Activated CD4-positive, alpha-beta T cell treated with anti-CD3 and anti-CD28 coated beads, Interleukin-10, Interleukin-2, amounts not matched to agents 100 ng/mL and 50 ng/mL, durations not matched to agents 16 hours and 8 hours (primary cell): Measurements from ENCODE around the gene SIDT1.

ENCODE experiments used
- DNase-seq: peaks from one replicate; pipeline ENCODE4 v3.0.0-alpha.2; 2020

Gene SIDT1

DNA sequence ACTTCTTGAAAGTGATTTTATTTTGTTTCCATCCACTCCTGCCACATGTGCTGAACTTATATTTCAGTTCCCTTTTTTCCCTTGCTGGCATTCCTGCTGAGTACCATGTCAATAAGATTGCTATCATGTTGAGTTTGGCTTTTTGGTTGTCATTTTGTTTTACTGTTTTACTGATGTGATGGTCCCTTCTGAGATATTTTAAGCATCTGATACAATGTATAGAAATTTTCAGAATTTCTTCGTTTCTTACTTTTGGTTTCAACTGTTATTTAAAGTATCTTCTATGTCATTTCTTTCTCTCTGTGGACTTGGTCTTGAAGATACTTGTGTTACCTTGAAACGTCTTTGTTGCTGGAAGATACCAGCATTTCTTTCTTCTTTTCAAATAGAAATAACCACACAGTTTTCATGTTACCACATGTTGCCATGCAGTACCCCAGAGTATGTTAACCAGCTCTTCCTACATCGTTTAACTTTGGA, 14.1 kb downstream of the SIDT1 start:
- DNase-seq = no peak

GRCh38 chr3:113548501-113548900, 16.1 kb downstream of the SIDT1 start:
- DNase-seq = no peak

- no peak for DNase-seq
These were observed 19.5 kb downstream of the SIDT1 start for GRCh38 chr3:113551820-113552219.

DNA sequence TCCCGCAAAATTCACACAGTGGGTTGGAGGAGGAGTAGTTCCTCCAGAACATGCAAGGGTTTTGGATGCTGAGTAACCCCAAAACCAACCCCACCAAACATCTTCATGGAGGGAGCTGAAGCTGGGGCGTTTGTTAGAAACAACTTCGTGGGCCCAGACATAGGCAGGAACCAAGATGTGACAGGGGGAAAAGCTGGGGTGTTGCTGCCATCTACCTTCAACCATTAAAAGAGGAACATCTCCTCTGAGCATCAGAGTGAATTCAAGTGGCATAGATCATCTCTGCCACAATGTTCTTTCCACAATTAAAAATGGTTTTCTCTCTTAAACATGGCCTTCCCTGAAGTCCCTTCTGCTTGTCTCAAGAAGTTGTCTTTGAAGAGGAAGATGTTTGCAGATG, 20.5 kb downstream of the SIDT1 start:
- DNase-seq = no peak

DNA sequence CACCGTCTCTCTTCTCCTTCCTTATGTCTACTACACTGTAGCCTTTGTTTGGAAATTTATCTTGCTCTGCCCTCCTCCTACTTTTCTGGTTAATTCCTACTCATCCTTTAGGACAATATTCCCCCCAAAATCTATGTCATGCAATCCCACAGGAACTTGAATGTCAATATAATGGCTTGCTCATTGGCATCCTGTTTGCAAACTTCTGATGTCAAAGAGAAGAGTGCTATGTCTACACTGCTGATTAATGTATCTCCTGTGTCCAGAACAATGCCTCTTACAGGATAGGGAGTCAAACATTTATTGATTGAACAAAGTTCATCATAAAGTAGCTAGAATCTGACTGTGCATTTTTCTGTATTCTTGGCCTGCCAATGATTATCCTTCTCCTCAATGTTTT, 22.8 kb downstream of the SIDT1 start:
- no peak for DNase-seq

DNA sequence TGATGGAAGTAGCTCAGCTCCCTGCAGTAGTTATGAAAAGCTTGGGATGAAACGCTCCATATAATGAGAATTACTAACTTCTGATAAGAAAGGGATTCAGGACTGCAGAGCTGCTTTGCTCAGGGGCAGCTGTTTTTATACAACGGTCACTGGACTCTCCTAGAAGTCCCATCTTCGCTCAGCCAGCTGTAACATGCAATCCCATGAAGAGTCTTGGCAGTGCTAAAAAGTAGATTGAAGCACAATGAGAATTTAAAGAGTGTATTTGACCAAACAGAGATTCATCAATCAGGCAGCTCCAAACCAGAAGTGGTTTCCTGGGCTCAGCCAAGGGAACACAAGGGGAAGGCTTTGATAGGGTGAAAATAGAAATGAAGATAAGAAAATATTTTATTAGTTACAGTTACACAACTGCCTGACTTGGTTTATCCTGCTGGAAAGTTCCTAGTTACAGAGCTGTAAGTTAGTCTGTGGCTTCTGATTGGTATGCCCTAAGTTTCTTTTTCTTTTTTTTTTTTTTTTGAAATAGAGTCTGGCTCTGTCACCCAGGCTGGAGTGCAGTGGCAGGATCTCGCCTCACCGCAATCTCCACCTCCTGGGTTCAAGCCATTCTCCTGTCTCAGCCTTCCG, 24.1 kb downstream of the SIDT1 start:
- DNase-seq = no peak

- DNase-seq = no peak
These were observed 24.6 kb downstream of the SIDT1 start for GRCh38 chr3:113556946-113557335.

- DNase-seq = no peak
These were observed 25.0 kb downstream of the SIDT1 start for GRCh38 chr3:113557374-113557773.

DNA sequence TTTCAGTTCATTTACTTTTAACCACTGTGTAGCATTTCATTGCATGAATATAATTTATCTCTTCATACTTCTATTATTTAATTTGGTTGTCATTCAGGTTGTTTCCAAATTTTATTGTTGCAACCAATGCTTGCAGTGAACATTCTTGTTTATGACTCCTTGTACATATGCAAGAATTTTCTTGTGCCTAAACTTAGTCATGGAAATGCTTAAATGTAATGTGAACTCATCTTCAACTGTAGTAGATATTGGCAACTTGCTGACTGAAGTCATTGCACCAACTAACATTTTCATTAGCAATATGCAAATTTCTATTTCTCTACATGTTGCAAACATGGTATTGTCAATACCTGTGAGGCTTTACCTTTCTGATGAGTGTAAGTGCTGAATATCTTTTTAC, 26.7 kb downstream of the SIDT1 start:
- DNase-seq = no peak

GRCh38 chr3:113560271-113560670, 27.9 kb downstream of the SIDT1 start:
- DNase-seq = no peak

DNA sequence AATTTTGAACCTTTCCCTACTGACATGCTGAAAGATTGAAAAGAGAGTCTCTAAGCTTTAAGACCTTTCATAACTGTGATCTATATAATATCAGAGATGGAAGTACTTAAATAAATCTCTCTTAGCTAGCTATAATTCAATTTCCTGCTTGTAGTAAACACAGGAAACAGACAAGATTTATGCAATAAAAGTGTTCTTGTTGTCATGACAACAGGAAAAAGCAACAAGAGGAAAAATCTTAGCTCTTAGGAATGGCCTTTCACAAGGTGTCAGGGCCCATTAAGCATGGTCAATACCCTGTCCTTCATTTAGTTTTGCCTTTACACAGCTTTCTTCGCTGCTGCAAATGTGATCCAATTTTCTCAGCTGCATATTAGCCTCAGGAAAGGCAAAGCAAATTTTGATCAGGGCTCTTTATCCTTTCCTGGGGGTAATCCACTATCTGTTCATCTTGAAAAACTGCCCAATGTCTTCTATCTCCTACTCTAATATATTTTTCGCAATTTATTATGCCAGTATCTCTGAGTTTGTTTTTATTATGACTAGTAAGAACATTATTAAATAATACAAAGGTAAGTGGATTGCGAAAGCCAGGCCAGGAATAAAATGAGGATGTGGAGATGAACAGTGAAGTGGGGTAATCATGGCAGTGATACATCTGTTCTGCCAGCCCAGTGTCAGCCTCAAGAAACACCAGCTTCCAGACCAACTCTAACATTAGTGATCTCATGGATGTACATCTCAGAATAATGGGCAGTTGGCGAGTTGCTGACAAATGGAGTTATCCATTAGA, 28.7 kb downstream of the SIDT1 start:
- no peak for DNase-seq

DNA sequence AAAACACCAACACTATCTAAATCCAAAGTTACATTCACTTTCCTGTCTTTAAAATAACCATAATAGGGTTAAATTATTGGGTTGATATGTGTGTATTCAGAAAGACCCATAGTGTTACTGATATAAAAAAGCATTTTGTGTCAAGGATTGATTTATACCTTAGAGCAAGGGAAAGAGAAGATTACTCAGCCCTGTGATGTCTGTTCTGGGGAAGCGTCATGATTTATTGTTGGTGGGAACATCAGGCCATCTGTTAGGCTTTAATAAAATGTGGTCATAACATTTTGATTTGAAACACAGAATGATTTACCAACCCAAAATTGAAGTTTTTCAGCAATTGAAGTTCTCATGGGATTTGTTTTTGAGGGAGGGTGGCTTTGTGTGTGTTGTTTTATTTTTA, 33.2 kb downstream of the SIDT1 start:
- no peak for DNase-seq

DNA sequence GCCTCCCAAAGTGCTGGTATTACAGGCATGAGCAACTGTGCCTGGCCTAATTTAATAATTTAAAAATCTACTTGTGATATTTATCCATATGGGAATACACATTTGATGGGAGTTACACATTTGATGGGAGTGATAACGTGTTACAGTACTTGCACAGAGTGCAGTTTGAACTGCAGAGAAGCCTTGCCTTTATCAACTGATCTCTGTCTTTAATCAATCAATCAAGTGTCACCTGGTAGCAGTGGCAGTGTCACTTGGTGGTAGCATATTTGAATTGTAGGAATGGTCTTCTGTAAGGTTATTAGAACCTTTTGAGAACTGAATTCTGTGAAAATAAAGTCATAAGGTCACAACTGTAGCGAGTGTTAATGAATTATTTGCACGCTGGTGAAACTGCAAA, 37.8 kb downstream of the SIDT1 start:
- DNase-seq = no peak

GRCh38 chr3:113571360-113571759, 39.0 kb downstream of the SIDT1 start:
- DNase-seq = no peak

DNA sequence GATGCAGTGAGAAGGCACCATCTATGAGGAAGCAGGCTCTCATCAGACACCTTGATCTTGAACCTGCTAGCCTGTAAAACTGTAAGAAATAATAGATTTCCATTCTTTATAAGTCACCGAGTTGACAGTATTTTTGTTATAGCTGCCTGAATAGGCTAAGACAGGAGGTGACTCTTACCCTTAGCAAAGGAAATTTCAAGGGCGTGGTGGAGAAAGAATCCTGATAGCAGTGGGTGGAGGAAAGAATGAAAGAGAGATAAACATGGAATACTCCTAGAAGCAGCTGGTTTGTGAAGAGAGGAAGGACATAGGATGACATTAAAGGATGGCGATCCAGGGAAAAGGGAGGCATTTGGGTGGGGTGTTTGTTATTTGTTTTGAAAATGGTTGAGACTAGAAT, 41.4 kb downstream of the SIDT1 start:
- no peak for DNase-seq

DNA sequence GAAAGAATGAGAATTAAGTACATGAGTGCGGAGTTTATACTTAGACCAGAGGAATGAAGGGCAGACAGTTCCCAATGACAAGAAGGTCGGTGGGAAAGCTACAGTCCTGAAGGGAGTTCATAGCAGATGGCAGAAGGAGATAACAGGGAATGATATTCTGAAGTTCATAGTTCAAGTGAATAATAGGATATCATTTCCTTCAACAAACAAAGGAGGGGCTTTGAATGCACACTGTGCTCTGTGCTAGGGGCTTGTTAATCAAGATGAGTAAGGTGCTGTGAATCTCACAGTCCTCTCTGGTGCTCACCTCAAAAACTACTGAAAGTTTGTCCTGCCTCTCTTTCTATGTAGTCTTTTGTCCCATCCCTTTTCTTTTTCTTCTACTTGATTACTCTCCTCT, 41.9 kb downstream of the SIDT1 start:
- no peak for DNase-seq

- DNase-seq = no peak
These were observed 42.9 kb downstream of the SIDT1 start for GRCh38 chr3:113575206-113575605.

DNA sequence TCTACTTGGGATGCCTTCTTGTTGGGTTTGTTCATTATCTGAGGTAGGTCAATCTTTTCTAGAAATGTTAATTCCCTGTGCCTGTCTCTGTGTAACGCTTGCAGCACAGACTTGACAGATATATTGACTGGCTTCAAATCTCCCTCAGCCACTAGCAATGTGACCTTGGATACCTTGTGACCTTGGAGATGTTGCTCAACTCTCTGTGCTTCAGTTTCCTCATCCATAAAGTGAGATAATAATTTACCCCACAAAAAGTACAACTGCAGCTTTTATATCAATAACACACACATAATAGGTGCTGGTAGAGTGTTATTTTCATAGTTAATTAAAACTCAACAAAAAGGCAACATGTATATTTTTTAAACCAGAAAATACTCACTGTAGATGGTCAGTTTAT, 52.9 kb downstream of the SIDT1 start:
- no peak for DNase-seq

- no peak for DNase-seq
These were observed 53.4 kb downstream of the SIDT1 start for GRCh38 chr3:113585720-113586119.

- DNase-seq = no peak
These were observed 56.5 kb downstream of the SIDT1 start for GRCh38 chr3:113588806-113589205.

GRCh38 chr3:113589971-113590370, 57.6 kb downstream of the SIDT1 start:
- no peak for DNase-seq

DNA sequence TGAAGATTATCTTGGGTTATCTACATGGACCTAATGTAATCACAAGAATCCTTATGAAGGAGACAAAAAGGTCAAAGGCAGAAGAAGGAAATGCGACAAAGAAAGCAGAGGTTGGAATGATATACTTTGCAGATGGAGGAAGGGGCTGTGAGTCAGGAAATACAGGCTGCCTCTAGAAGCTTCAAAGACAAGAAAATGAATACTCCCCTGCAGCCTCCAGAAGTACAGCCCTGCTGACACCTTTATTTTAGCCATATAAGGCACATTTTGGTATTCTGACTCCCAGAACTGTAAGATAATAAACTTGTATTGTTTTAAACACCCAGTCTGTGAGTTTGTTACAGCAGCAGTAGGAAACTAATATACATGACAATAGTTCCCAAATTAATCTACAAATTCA, 58.6 kb downstream of the SIDT1 start:
- DNase-seq = no peak

GRCh38 chr3:113594066-113594465, 61.7 kb downstream of the SIDT1 start:
- no peak for DNase-seq

DNA sequence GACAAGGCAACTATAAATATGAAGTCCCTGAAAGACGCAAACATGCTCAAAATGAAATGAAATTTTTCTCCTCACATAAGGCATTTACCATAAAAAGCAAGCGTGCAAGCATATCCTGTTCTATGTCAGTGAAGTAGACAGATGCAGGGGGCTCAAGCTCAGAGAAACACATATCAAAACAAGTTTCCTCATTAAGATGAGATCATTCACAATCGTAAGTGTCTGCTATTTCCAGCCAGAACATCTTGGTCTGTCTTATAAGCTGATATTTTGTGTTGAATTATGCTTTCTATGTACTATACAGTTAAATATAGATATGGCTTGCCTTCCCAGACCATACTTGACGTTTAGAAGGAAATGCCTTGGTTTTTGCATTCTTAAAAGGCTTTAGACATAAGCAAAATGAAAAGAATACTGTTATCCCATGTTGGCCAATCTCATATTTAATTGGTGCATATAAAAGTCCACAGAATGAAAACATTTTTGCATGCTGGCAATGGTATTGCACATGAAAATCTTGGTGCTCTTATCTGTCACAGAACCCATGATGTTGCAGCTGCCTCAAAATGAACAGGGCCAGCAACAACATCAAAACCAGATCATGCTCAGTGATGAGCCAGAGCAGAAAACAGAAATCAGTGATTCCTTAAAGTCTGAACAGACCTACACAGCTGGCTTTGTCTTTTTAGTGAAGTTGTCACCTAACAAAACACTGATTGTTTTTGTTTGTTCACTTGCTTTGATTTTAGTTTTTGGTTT, 65.4 kb downstream of the SIDT1 start:
- DNase-seq = no peak
